Measurements from ENCODE around the gene SDK1. TPM values are rescaled to one million over a fixed set of nuclear protein-coding genes. Genes with fewer than 3 reads are reported as not detected.

SDK1 gene
- total and polyA plus RNA-seq, 10 of the 15 experiments (the other 5 are each of a cell fraction or from before 2014, with no cell fraction given), result 0.14 to 0.33 TPM; not detected in 8

GRCh38 chr7:4084271-4084670 is 783.2 kb downstream of the SDK1 start:
- no TSS peak for BruUV-seq (replicated peaks)
- H3K4me1 ChIP-seq (ENCODE audit: control insufficient read depth, insufficient read depth, low read length), result no peaks in the 10 kb centered on the region
- no peaks in the 10 kb centered on the region; the same call in 2 of the 3 replicates for H3K9me3 ChIP-seq (replicated peaks; ENCODE audit: control insufficient read depth, insufficient read depth, low read length)
- ATAC-seq (no peak), DNase-seq (ENCODE audit: low read depth, low spot score) (no peak), FAIRE-seq (no peak)
- ChIA-PET POLR2A (no interaction called here), CTCF (no interaction called here), RAD21 (ENCODE audit: unreplicated experiment) (no interaction called here), SMC1A (ENCODE audit: uncharacterized antibody, unreplicated experiment) (no interaction called here)
- no peak overlapping the region for H3K9ac ChIP-seq (ENCODE audit: control insufficient read depth, insufficient read depth, low read length)
- H2AFZ ChIP-seq (ENCODE audit: control insufficient read depth, low read depth, low read length), result no peak overlapping the region
- H3K27ac ChIP-seq (ENCODE audit: control insufficient read depth, insufficient read depth), result no peak overlapping the region
- in situ Hi-C loops (cut with MboI) (no loop called here), intact Hi-C loops (cut with micrococcal nuclease; ENCODE audit: unreplicated experiment) (no loop called here)
- no peaks in the 10 kb centered on the region for H3K27me3 ChIP-seq (replicated peaks in 1 of 2; ENCODE audit: control insufficient read depth in 2 of 2, insufficient read depth in 2 of 2, low read length in 1 of 2)
- H3K36me3 ChIP-seq (ENCODE audit: control insufficient read depth in 2 of 2, insufficient read depth in 2 of 2, low read length in 1 of 2), result no peaks in the 10 kb centered on the region
- TF ChIP-seq KAT2A (conservative IDR thresholded peaks at IDR 0.05; ENCODE audit: control insufficient read depth, low read depth, low read length), result no peak
- no peaks in the 10 kb centered on the region for H4K20me1 ChIP-seq (ENCODE audit: control insufficient read depth, insufficient read depth)
- H3K79me2 ChIP-seq (ENCODE audit: control insufficient read depth, insufficient read depth, low read length), result no peaks in the 10 kb centered on the region
- no peak overlapping the region for H3K4me3 ChIP-seq
- no peak overlapping the region for H3K4me2 ChIP-seq (ENCODE audit: control insufficient read depth, insufficient read depth)
- WGBS (ENCODE audit: insufficient coverage, insufficient replicate concordance, low lambda C conversion rate, missing lambda C conversion rate), result 36% methylated on average over 6 of the region's 6 CpGs

GRCh38 chr7:4085937-4086691 is 785.1 kb downstream of the SDK1 start:
- H3K4me3 ChIP-seq, result no peak overlapping the region
- no peak overlapping the region for H3K9ac ChIP-seq (ENCODE audit: control insufficient read depth, insufficient read depth, low read length)
- no peaks in the 10 kb centered on the region for H3K79me2 ChIP-seq (ENCODE audit: control insufficient read depth, insufficient read depth, low read length)
- 42% methylated on average over 12 of the region's 12 CpGs for WGBS (ENCODE audit: insufficient coverage, insufficient replicate concordance, low lambda C conversion rate, missing lambda C conversion rate)
- no TSS peak for BruUV-seq (replicated peaks)
- CTCF ChIA-PET, result no interaction called here
- in situ Hi-C loops (cut with MboI) (no loop called here), intact Hi-C loops (cut with micrococcal nuclease; ENCODE audit: unreplicated experiment) (no loop called here)
- POLR2A ChIA-PET, result no interaction called here
- no peaks in the 10 kb centered on the region for H3K36me3 ChIP-seq (ENCODE audit: control insufficient read depth in 2 of 2, insufficient read depth in 2 of 2, low read length in 1 of 2)
- H3K4me2 ChIP-seq (ENCODE audit: control insufficient read depth, insufficient read depth), result no peak overlapping the region
- DNase-seq (ENCODE audit: low read depth, low spot score) (no peak), ATAC-seq (no peak), FAIRE-seq (no peak)
- no peaks in the 10 kb centered on the region for H3K27me3 ChIP-seq (replicated peaks in 1 of 2; ENCODE audit: control insufficient read depth in 2 of 2, insufficient read depth in 2 of 2, low read length in 1 of 2)
- H4K20me1 ChIP-seq (ENCODE audit: control insufficient read depth, insufficient read depth), result no peaks in the 10 kb centered on the region
- no peaks in the 10 kb centered on the region for H3K4me1 ChIP-seq (ENCODE audit: control insufficient read depth, insufficient read depth, low read length)
- RAD21 ChIA-PET (ENCODE audit: unreplicated experiment), result no interaction called here
- no peaks in the 10 kb centered on the region; the same call in 2 of the 3 replicates for H3K9me3 ChIP-seq (replicated peaks; ENCODE audit: control insufficient read depth, insufficient read depth, low read length)
- no peak overlapping the region for H2AFZ ChIP-seq (ENCODE audit: control insufficient read depth, low read depth, low read length)
- SMC1A ChIA-PET (ENCODE audit: uncharacterized antibody, unreplicated experiment), result no interaction called here
- H3K27ac ChIP-seq (ENCODE audit: control insufficient read depth, insufficient read depth), result no peak overlapping the region
- no peak for TF ChIP-seq BHLHE40 (IDR thresholded peaks at IDR 0.05; ENCODE audit: borderline replicate concordance in 1 of 2, low read depth in 2 of 2, low read length in 1 of 2)
- no peak for TF ChIP-seq MTA2 (IDR thresholded peaks at IDR 0.05; ENCODE audit: low read depth)
- TF ChIP-seq RBBP5 (conservative IDR thresholded peaks at IDR 0.05), result no peak
- TF ChIP-seq ASH2L (IDR thresholded peaks at IDR 0.05; ENCODE audit: borderline replicate concordance, low read depth), result no peak
- TF ChIP-seq CUX1 (IDR thresholded peaks at IDR 0.05; ENCODE audit: insufficient replicate concordance, low read depth, low read length), result no peak
- TF ChIP-seq DPF2 (IDR thresholded peaks at IDR 0.05), result no peak
- no peak for TF ChIP-seq FOS (IDR thresholded peaks at IDR 0.05; ENCODE audit: borderline replicate concordance, extremely low read depth, insufficient read length)
- no peak for TF ChIP-seq CBX3 (IDR thresholded peaks at IDR 0.05; ENCODE audit: borderline replicate concordance, low read depth)
- TF ChIP-seq NR2C2 (IDR thresholded peaks at IDR 0.05; ENCODE audit: borderline replicate concordance, control insufficient read depth, insufficient read length, low read depth), result no peak
- TF ChIP-seq MYB (IDR thresholded peaks at IDR 0.05; ENCODE audit: borderline replicate concordance, low read depth, low read length), result no peak
- no peak for TF ChIP-seq RFX5 (IDR thresholded peaks at IDR 0.05; ENCODE audit: low read depth, low read length)
- no peak for TF ChIP-seq CREB1 (IDR thresholded peaks at IDR 0.05; ENCODE audit: low read depth)

Measured in GM12878 (cell line).